HPDE6-E6E7 (cell line): ENCODE data around the gene RNF227.
"Not testable (repeated sequence)": the region's sequence is repeated elsewhere in the genome, so short reads cannot be mapped to it uniquely, and the experiment has no call there.

Experiments
- DNase-seq: peaks from one replicate; pipeline ENCODE4 v3.0.0; 2011; ENCODE audit warnings: missing footprints; ENCODE audit errors: extremely low spot score

The RNF227 gene

DNA sequence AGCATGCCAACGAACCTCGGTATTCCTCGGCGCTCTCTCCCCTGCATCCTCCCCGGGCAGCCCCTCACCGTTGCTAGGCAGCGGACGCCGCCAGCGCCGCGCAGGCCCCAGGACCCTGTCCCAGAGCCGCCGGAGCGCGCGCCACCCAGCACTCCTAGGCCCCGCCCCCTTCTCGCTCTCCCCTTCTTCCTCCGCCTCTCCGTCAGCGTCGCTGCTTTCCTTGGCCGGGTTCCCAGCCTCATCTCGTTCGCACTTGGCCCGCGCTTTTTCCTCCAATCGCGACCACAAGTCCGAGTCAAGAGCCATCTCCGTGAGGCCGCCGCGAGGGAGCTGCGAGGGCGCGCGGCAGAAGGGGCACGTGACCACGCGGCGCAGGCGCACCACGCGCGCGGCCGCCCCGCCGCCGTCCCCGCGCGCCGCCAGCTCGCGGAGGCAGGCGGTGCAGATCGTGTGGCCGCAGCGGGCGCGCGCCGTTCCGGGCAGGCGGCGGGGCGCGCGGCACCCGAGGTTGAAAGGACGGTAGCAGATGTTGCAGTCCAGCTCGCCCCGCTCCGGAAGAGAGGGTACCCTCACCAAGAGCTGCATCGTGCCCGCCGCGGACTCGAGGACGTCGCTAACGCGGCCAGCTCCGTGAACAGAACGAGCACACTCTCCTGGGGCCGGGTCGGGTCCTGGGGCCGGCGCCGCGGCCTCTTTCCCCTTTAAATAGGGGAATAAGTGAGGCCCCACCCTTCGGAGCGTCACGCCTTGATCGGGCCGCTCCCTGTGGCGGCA is at the start of gene RNF227:
Gene RNF227 (minus strand): TSS at position 679 of the 774 bp plus-strand sequence. CDS start 94 bp downstream, at position 585.
- DNase-seq, result peak; percentile 57

DNA sequence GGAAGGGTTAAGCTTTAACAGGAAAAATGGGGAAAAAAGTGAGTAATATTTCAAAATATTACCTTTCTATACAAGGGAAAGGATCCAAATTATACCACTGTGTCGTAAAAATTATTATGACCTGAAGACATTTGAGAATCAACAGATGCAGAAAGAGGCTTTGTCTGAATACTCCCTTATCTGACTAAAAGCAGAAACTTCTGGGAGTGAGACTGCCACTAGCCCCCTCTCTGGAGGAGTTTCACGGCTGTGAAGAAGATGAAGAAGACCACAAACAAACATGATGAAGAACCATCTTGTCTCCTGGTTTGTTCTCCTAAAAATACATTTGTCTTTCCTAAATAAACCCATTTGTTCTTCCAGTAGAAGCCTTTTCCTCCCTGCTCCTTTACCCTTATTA is 45.3 kb upstream of the RNF227 start:
- no peak for DNase-seq

DNA sequence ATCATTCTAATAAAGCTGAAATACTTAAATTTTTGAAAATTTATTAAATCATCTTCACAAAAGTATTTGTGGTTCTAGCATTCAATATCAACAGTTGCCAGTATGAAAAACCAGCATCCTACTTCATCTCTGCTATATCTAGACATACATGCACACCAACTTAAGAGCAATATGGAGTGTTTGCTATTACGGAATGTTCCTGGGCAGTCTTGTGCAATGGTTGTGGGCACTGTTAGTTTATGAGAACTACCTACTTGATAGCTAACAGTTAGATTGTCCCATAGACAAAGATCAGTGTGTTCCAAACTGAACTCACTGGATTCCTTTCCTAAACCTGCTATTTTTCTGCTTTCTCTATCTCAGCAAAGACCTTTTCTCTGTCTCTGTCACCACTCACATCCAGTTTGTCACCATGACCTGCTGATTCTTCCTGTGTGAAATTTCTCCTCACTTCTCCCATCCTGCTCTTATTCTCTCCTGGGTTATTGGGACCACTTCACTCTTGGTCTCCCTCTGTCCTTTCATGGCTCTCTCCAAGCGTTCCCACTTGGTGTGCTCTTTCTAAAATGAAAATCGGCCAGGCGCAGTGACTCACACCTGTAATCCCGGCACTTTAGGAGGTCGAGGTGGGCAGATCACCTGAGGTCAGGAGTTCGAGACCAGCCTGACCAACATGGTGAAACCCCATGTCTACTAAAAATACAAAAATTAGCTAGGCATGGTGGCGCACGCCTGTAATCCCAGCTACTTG is 43.6 kb upstream of the RNF227 start:
- DNase-seq, result no peak

DNA sequence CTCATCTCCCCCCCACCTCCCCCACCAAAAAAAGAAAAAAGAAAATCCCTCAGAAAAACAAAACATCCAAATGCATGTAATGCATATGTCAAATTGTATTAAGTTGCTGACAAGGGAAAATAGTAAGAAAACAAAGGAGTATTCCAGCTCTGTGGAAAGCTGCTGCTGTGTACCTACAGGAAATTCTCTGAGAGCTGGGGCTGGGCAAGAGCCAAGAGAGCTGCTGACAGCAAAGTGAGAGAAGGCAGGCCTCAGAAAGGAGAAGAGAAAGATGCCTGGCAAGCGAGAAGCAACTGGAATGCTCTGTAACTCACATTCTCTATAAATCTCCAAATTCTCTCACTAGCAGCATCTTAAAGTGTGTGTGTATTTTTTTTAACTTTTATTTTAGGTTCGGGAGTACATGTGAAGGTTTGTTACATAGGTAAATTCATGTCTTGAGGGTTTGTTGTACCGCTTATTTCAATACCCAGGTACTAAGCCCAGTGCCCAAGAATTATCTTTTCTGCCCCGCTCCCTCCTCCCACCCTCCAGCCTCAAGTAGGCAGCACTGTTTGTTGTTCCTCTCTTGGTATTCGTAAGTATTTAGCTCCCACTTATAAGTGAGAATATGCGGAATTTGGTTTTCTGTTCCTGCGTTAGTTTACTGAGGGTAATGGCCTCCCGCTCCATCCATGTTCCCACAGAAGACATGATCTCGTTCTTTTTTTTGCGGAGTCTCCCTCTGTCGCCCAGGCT is 40.3 kb upstream of the RNF227 start:
- DNase-seq, result no peak

DNA sequence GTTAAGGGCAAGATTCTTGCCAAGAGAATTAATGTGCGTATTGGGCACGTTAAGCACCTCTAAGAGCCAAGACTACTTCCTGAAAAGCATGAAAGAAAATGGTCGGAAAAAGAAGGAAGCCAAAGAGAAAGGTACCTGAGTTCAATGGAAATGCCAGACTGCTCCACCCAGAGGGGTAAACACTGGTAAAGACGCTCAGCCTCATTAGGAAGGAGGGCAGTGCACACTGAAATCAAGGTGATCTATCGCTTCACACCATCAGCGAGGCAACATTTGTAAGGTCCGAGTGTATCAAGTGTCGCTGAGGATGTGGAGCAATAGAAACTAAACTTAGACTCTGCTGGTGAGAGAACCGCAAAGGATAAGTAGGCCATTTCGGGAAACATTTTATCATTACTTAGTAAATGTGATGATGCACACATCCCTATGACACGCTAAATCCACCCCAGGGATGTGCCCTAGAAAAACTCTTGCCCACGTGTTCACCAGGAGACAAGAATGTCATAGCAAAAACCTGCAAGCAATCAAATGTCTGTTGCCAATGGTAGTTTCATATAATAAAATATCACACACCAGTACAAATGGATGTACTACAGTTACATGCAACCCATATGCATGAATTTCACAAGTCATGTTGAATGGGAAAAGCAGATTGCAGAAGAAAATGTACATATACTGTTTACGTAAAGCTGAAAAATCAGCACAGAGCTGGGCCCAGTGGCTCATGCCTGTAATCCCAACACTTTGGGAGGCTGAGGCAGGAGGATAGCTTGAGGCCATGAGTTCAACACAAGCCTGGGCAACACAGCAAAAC is 39.5 kb upstream of the RNF227 start:
- no peak for DNase-seq

DNA sequence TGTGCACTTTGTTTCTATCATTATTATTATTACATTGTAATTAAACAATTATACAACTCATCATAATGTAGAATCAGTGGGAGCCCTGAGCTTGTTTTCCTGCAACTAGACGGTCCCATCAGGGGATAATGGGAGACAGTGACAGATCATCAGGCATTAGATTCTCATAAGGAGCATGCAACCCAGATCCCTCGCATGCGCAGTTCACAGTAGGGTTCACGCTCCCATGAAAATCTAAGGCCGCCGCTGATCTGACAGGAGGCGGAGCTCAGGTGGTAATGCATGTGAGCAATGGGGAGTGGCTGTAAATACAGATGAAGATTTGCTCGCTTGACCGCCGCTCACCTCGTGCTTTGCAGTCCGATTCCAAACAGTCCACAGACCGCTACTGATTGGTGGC is 37.2 kb upstream of the RNF227 start:
- DNase-seq, result not testable (repeated sequence)

DNA sequence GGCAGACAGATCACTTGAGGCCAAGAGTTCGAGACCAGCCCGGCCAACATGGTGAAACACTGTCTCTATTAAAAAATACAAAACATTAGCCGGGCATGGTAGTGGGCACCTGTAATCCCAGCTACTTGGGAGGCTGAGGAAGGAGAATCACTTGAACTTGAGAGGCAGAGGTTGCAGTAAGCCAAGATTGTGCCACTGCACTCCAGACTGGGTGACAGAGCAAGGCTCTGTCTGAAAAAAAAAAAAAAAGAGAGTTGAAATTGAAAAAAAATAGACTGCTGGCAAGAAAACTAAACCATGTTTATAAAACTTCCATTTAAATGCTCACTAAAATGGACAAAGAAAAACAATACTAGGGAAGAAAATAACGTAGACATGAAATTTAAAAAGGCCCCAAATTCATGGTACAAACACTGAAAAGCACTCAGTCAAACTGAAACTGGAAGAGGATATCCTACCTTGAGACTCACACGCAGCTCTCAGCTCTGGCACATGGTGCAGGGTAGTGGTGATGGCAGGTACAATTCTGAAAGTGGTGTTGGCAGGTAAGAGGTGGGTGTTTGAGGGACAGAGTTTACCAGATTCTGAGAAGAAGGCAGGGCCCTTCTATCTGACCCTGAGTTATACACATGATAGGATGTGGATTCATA is 35.2 kb upstream of the RNF227 start:
- no peak for DNase-seq

DNA sequence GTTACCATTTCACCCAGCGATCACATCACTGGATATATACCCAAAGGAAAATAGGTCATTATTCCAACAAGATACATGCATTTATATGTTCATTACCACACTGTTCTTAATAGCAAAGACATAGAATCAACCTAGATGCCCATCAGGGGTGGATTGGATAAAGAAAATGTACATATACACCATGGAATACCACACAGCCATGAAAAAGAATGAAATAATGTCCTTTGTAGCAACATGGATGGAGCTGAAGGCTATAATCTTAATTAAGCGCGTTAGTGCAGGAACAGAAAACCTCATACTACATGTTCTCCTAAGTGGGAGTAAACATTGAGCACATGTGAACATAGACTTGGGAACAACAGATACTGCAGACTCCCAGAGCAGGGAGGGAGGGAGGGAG is 34.5 kb upstream of the RNF227 start:
- DNase-seq, result no peak

DNA sequence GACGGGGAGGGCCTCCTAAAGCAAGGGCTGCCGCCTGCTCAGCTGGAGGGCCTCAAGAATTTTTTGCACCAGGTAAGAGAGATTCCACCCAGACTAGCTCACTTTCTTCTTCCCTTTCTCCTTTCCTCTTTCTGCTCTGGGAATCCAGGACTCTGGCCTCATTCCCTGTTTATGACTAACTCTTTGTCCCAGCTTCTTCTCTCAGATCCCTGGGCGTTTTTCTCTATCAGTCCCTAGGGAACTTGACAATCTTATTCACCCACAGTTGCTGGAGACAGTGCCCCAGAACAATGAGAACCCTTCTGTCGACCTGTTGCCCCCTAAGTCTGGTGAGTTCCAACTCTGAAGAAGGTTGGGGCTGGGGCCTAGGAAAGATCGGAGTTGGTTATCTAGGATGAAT is 31.6 kb upstream of the RNF227 start:
- no peak for DNase-seq

DNA sequence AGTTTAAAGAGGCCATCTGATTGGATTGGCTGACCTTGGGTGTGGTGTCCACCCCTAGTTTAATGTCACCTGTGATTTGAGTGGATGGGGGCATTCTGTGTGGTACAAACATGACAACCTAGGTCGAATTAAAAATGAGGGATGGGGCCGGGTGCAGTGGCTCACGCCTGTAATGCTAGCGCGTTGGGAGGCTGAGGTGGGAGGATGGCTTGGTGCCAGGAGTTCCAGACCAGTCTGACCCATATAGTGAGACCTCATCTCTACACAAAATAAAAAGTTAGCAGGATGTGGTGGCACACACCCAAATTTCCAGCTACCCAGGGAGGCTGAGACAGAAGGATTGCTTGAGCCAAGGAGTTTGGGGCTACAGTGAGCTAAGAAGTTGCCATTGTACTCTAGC is 30.4 kb upstream of the RNF227 start:
- no peak for DNase-seq

DNA sequence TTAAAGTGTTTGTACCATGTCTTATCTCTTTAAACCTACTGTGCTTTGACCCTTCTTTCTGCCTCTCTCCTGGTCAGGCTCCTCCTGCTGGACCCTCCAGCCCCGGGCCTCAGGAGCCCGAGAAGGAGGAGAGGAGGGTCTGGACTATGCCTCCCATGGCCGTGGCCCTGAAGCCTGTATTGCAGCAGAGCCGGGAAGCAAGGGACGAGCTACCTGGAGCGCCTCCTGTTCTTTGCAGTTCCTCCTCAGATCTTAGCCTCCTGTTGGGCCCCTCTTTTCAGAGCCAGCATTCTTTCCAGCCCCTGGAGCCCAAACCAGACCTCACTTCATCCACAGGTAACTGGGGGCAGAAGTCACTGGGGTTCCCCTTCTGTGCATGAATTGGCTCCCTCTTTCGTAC is 29.6 kb upstream of the RNF227 start:
- no peak for DNase-seq

DNA sequence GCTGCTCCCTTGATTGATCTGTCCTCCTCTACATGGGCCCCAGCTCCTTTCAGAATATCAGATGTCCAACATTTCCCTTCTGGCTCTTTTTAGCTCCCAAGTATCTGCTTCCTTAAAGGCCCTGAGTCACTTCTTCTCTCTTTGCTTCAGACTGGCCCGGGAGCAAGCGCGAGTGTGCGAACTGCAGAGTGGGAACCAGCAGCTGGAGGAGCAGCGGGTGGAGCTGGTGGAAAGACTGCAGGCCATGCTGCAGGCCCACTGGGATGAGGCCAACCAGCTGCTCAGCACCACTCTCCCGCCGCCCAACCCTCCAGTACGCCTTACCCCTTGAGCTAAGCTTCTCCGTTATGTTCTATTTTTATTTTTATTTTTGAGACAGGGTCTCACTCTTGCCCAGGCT is 28.2 kb upstream of the RNF227 start:
- no peak for DNase-seq

DNA sequence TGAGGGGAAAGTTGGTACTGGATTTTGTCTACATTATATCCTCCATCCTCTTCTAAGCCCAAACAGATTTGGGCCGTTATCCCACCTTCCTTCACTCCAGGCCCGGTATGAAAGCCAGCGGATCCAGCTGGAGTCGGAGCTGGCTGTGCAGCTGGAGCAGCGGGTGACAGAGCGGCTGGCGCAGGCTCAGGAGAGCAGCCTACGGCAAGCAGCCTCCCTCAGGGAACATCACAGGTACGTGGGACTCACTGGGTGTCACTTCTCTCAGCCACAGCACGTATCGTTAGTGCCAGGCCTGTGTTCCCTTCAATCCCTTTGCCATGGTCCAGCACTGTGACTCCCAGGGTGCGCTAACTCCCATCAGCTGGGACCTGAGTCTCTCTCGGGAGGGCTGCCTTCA is 27.2 kb upstream of the RNF227 start:
- DNase-seq, result no peak

DNA sequence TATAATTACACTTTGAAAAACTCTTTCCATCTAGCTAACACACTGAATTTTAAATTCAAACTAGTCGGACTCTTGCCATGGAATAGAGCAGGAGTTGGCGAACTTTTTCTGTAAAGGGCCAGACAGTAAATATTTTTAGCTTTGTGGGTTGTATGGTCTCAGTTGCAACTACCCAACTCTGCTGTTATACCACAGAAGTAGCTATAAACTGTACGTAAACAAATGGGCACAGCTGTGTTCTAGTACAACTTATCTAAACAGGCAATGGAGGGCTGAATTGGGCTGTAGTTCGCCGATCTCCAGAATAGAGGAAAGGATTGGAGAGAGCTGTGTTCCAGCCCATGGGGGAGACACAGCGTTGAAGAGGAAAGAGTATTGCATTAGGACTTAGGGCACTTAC is 24.7 kb upstream of the RNF227 start:
- no peak for DNase-seq

DNA sequence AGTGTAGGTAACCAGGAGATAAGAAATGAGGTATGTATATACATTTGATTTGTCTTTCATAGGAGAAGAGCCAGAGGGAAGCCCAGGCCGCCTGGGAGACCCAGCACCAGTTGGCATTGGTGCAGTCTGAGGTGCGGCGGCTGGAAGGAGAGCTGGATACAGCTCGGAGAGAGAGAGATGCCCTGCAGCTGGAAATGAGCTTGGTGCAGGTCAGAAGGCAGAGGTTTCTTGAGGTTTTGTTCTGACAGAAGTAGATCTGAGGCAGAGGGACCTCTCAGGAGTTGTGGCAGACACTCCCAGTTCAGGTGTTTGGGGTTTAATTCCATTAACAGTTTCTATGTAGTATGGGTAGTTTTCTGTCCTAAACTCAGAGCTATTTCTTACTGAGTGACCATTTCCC is 23.9 kb upstream of the RNF227 start:
- DNase-seq, result no peak

DNA sequence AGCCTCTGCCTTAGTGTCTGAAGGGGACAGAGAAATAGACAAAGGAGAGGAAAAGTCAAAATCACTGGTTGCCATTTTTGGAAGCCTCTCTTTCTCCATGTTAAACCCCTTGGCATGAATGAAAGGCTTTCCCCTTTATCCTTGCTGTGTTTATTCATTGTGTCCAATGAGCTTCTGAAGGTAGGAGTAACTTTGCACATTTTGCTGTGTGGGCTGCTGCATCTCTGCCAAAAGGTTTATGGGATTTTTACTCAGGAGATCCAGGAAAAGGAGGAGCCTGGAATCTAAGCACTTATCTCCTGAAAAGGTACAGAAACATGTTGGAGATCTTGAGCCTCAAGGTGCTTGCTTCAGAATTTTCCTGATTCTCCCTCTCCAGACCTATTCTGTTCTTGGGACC is 19.8 kb upstream of the RNF227 start:
- no peak for DNase-seq

DNA sequence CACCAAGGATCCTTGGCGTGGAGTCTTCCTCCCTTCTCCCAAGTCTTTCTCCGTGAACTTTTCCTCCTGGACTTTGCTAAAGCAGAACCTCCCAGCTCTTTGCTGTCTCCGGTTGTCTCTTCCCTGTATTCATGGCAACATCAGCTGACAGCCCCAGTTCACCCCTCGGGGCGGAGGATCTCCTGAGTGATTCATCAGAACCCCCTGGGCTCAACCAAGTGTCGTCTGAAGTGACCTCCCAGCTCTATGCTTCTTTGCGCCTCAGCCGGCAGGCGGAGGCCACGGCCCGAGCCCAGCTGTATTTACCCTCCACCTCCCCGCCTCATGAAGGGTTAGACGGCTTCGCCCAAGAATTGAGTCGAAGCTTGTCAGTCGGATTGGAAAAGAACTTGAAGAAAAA is 16.9 kb upstream of the RNF227 start:
- DNase-seq, result peak; percentile 38

DNA sequence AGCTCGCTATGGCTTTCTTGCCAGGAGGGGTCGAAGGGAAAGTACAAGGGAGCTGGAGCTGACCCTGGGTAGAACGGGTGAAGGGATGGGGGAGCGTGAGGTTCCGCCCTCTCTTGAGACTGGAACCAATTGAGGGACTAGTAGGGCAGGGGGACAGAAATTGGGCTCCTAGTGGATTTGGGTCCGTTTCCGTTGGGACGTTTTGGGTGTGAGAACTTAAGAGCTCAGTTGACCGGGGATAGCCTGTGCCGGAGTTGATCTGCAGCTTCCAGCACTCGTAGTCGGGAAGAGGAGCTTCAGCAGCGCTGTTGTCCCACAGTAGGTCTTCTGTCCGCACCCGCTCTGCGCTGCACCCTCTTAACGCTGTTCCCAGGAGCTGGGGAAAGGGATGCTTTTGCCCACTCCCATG is 16.4 kb upstream of the RNF227 start:
- no peak for DNase-seq

DNA sequence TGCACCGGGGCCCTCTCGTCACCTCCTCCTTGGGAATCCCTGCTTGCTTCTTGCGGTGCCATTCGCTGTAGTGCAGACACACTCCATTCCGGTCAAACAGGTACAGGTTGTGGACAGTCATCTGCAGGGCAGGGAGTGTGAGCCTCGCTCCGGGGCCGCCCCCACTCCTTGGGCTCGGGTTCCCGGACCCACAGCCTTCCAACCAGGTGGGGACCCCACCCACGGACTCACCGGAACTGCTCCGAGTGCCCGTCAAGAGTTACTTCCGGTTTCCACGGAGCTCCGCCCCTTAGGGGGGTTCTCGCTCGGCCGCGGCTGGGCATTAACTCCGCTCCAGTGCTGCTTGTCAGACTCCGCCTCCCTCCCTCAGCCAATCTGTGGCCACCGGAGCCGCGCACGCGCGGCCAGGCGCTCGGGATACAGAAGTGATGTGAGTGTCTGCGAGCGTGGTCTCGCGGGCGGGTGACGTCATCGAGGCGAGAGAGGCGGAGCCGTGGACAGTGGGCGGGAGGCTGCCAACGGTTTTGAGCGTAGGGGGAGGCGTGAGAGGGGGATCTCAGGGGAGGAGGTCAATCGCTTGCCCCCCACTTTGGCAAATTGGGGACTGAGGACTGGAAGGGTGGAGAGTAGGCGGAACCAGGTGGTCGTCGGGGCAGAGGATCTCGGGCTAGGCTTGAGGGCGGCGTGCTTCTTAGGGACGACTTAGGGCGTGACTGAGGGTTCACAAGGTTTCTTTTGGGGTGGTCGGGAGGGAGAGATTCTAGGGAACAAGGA is 15.8 kb upstream of the RNF227 start, which contains the start of the genes CNTROB and TRAPPC1:
Gene CNTROB (plus strand): TSS at position 498 of the 774 bp plus-strand sequence. CDS start 874 bp downstream, outside the sequence.
Gene TRAPPC1 (minus strand): TSS at position 238 of the 774 bp plus-strand sequence. CDS start 117 bp downstream, at position 121.
- peak; percentile 99 for DNase-seq
